Esophagus squamous epithelium (tissue), 5 donors: Measurements from ENCODE around the gene CPNE7. TPM values are rescaled to one million over a fixed set of nuclear protein-coding genes. Genes with fewer than 3 reads are reported as not detected.
A peak's percentile ranks its signal among the peaks of the same experiment; 100 is the strongest.

ENCODE experiments used
- DNase-seq: peaks from one replicate; lab custom pipeline; 2025; lab: John Stamatoyannopoulos, UW
- H3K27ac ChIP-seq, 4 donors: fragments of 200-600 bp; sonication (generic); one replicate each; pipeline ENCODE4 v1.5.1; 2016 to 2019; ENCODE audit warnings: mild to moderate bottlenecking in 1 of 4
- H3K27me3 ChIP-seq, 4 donors: fragments of 200-600 bp; sonication (generic); 1 replicate in 3 of 4; 2 replicates in 1 of 4; pipeline versions ENCODE4 v1.5.1 to v1.6.0; 2017 to 2021; ENCODE audit warnings: antibody characterized with exemption in 1 of 4
- H3K36me3 ChIP-seq, 3 donors: fragments of 200-600 bp; sonication (generic); one replicate each; pipeline ENCODE4 v1.5.1; 2016 to 2019
- H3K4me1 ChIP-seq, 3 donors: fragments of 200-600 bp; sonication (generic); one replicate each; pipeline ENCODE4 v1.5.1; 2017 to 2019
- H3K4me3 ChIP-seq, 4 donors: fragments of 200-600 bp; sonication (generic); 1 replicate in 3 of 4; 2 replicates in 1 of 4; pipeline ENCODE4 v1.5.1; 2016 to 2019; ENCODE audit warnings: mild to moderate bottlenecking in 2 of 4, moderate library complexity in 1 of 4
- H3K9me3 ChIP-seq, 3 donors: fragments of 200-600 bp; sonication (generic); one replicate each; pipeline ENCODE4 v1.5.1; 2016 to 2019
- POLR2A ChIP-seq, 4 donors: fragments of 450-650 bp; IDR thresholded peaks; one replicate each; pipeline ENCODE4 v1.6.1; 2017; ENCODE audit warnings: antibody characterized with exemption in 4 of 4, mild to moderate bottlenecking in 4 of 4, moderate library complexity in 3 of 4
- WGBS, 2 donors: methylation state at CpG; one replicate each; pipeline ENCODE4 v1.1.5; 2018; 5-methylcytosine and 5-hydroxymethylcytosine counted together
- intact Hi-C: fragments of 100-400 bp; cut with DNase I; formaldehyde crosslinking; loops from one replicate; pipeline ENCODE4 v1.15.0; 2022
- total RNA-seq, 4 donors: library from RNA; depleted of rRNA; stranded (reverse); fragments of >200 nt; gene quantifications; one replicate each; pipeline ENCODE4 v1.1.0, GENCODE V29; 2016
- TF ChIP-seq, protein P1 (sequence below), 6 experiments: fragments of 450-650 bp in 4 of 6; fragments of 200-600 bp in 2 of 6; sonication (generic) in 2 of 6; IDR thresholded peaks; one replicate each; pipeline ENCODE4 v1.5.1; 2016 to 2019; ENCODE audit warnings: antibody characterized with exemption in 6 of 6, mild to moderate bottlenecking in 4 of 6, moderate library complexity in 4 of 6
- donor health status: DM: yes; HTN: yes; CAD: no.

Gene CPNE7
- total RNA-seq, 4 donors from 2014 or later = 0.45 to 2.9 (median 2.1) TPM

DNA sequence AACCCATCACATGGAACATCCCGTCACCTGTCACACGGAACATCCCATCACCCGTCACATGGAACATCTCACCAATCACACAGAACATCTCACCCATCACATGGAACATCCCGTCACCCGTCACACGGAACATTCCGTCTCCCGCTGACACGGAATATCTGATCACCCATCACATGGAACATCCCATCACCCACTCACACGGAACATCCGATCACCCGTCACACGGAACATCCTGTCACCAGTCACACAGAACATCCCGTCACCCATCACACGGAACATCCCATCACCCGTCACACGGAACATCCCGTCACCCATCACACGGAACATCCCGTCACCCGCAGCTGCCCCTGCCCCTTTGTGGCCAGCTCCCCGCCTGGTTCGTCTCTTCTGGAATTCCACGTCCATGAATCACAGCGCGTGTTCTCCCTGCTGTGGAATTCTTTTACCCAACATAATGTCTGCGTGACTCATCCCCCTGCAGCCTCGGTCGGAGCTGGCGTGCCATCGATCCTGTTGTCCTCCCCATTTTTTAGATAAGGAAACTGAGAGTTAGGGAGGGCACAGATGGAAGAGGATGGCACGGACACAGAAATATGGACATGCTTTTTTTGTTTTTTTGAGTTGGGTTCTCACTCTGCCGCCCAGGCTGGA is 5.6 kb downstream of the CPNE7 start:
- Histone ChIP-seq H3K4me3 (no peak overlapping the region), H3K9me3 (no peaks in the 10 kb centered on the region), H3K36me3 (no peaks in the 10 kb centered on the region), H3K27me3 (peaks cover 0 to 15% (median 1%) of the 10 kb centered on the region in 4 donors), H3K27ac (peak overlapping the region in 1 of 4 donors; percentile 72), H3K4me1 (peaks cover 2 to 28% (median 18%) of the 10 kb centered on the region in 3 donors)
- 72 to 74% methylated on average over 32 of the region's 33 CpGs for WGBS, 2 donors
- DNase-seq = no peak
- intact Hi-C loops = no loop called here
- TF ChIP-seq POLR2A (IDR thresholded peaks at IDR 0.05) = no peak
- TF ChIP-seq, protein P1, sequence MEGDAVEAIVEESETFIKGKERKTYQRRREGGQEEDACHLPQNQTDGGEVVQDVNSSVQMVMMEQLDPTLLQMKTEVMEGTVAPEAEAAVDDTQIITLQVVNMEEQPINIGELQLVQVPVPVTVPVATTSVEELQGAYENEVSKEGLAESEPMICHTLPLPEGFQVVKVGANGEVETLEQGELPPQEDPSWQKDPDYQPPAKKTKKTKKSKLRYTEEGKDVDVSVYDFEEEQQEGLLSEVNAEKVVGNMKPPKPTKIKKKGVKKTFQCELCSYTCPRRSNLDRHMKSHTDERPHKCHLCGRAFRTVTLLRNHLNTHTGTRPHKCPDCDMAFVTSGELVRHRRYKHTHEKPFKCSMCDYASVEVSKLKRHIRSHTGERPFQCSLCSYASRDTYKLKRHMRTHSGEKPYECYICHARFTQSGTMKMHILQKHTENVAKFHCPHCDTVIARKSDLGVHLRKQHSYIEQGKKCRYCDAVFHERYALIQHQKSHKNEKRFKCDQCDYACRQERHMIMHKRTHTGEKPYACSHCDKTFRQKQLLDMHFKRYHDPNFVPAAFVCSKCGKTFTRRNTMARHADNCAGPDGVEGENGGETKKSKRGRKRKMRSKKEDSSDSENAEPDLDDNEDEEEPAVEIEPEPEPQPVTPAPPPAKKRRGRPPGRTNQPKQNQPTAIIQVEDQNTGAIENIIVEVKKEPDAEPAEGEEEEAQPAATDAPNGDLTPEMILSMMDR (IDR thresholded peaks at IDR 0.05) = no peak

DNA sequence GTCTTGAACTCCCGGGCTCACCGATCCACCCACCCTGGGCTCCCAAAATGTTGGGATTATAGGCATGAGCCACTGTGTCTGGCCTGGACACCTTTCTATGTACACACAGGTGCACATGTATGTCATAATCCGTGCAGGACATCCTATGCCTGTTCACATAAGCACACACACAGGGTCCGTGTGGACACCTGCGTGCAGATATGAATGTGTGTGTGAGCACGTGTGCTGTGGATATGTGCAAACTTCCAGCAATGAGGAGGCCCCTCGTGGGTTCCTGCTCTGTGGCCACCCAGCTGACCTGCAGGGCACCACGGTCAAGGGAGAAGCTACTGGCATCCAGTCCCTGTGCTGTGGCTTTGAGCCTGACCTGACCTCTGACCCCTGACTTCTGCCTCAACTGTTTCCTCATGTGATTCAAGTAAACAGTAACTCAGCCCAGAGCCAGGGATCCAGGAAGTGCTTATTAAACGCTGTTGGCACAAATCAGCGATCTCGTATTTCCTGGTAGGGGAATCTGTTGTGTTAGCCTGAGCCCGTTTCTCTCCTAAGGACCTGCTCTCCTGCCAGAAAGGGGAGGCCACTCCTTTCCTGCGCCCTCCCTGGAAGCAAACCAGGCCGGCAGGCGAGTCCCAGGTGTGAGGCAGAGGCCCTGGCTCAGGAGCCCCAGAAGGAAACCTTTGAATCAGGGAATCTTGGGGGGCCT is 6.5 kb downstream of the CPNE7 start:
- DNase-seq = no peak

DNA sequence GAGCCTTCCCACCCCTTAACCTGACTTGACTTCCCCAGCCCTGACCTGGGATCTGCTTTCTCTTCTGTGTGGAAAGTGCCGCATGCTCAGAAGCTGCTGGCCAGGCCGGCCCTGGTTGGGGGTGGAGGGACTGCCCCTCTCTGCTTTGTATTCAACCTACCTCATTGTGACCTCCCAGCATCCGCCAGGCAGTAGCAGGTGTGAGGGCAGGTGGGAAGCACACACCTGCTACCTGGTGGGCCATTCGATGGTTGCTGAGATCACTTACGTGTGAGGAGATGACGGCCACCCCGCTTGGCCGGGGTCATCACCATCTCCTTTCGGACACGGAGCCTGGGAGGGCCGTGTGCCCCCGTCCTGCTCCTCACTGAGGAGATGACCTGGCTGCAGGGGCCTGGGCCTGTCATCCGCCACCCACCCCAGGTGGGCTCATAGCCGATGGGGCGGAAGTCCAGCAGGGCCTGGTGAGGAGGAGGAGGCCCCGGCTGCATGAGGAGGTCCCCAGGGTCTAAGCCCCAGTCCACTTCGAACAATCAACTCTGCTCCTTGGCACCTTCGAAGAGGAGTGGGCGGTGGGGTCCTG is 7.1 kb downstream of the CPNE7 start:
- no peak for TF ChIP-seq POLR2A (IDR thresholded peaks at IDR 0.05)
- TF ChIP-seq, protein P1 (IDR thresholded peaks at IDR 0.05) = no peak
- no peaks in the 10 kb centered on the region for H3K27me3 ChIP-seq
- H3K36me3 ChIP-seq = no peaks in the 10 kb centered on the region
- 88% methylated on average over 13 of the region's 19 CpGs; no CpG with 5 or more reads in 1 of the 2 donors for WGBS, 2 donors
- intact Hi-C loops = no loop called here
- no peaks in the 10 kb centered on the region for H3K9me3 ChIP-seq
- H3K27ac ChIP-seq = peak overlapping the region; percentile 51 to 75 (median 72)
- peaks cover 0 to 22% (median 17%) of the 10 kb centered on the region in 3 donors for H3K4me1 ChIP-seq
- no peak overlapping the region for H3K4me3 ChIP-seq
- no peak for DNase-seq

More for the DNA sequence above, 6.5 kb downstream of the CPNE7 start:
- H3K36me3 ChIP-seq = no peaks in the 10 kb centered on the region
- intact Hi-C loops = no loop called here
- H3K27ac ChIP-seq = peak overlapping the region; percentile 51 to 75 (median 72)
- TF ChIP-seq, protein P1 (IDR thresholded peaks at IDR 0.05) = no peak
- no peak for TF ChIP-seq POLR2A (IDR thresholded peaks at IDR 0.05)
- 45 to 90% methylated on average over 3 to 13 of the region's 15 CpGs for WGBS, 2 donors
- H3K9me3 ChIP-seq = no peaks in the 10 kb centered on the region
- H3K27me3 ChIP-seq = peaks cover 0 to 7% (median 0%) of the 10 kb centered on the region in 4 donors
- H3K4me3 ChIP-seq = no peak overlapping the region
- peaks cover 0 to 22% (median 17%) of the 10 kb centered on the region in 3 donors for H3K4me1 ChIP-seq

DNA sequence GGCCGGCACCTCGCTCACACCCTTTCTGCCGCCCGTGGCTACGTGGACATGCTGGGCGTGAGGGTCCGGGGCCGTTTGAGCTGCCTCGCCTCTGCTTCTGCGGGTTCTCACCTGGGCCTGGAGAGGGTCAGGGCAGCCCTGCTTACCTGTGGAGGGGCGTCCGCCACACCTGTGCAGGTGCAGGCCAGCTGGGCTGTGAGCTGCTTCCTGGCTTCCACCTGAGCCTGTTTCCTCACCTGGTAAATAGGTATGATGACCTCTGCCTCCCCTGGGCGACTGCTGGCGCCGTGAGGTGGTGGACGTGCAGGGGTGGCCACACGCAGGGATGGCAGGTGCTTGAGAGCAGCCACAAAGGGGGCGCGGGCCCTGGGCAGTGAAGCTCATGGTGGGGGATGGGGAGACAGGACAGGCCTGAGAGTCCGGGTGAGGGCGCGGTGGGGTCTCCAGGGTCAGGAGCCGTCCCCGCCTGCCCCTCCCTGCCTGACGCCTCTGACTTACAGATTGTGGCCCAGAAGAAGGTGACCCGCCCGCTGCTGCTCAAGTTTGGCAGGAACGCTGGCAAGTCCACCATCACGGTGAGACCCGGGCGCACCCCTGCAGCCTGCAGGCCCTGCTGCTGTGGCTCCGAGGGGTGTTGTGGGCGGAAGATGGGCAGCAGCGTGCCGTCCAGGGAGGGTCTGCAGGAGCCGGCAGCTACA is 7.8 kb downstream of the CPNE7 start:
- DNase-seq = no peak
- 82% methylated on average over 5 of the region's 36 CpGs; no CpG with 5 or more reads in 1 of the 2 donors for WGBS, 2 donors
- H3K27me3 ChIP-seq = no peaks in the 10 kb centered on the region

More for the DNA sequence above, 7.8 kb downstream of the CPNE7 start:
- no peaks in the 10 kb centered on the region for H3K9me3 ChIP-seq
- H3K27ac ChIP-seq = no peak overlapping the region
- TF ChIP-seq, protein P1 (IDR thresholded peaks at IDR 0.05) = no peak
- TF ChIP-seq POLR2A (IDR thresholded peaks at IDR 0.05) = no peak
- intact Hi-C loops = no loop called here
- no peak overlapping the region for H3K4me3 ChIP-seq
- H3K36me3 ChIP-seq = no peaks in the 10 kb centered on the region
- peaks cover 0 to 22% (median 17%) of the 10 kb centered on the region in 3 donors for H3K4me1 ChIP-seq
